AG04450 (cell line): ENCODE results near the gene PIGB. TPM values are rescaled to one million over a fixed set of nuclear protein-coding genes. Genes with fewer than 3 reads are reported as not detected.

ENCODE experiments used
- CTCF ChIA-PET: fragments of 300-600, 350-600 bp; formaldehyde crosslinking; extraction: SDS; loops from one replicate; lab custom pipeline; 2022; ENCODE audit warnings: antibody characterized with exemption, inconsistent platforms; lab: Charles Lee
- POLR2A ChIA-PET: fragments of 350-600 bp; formaldehyde crosslinking; extraction: SDS; loops from one replicate; lab custom pipeline; 2021; ENCODE audit warnings: antibody characterized with exemption, inconsistent platforms; lab: Yijun Ruan, JAX
- DNase-seq: peaks from one replicate; pipeline ENCODE4 v3.0.0-alpha.2; 2011; ENCODE audit warnings: low read depth, low spot score
- H3K27ac ChIP-seq: one replicate; pipeline ENCODE4 v1.5.1; 2012; ENCODE audit warnings: low read depth, low read length, control low read depth
- H3K27me3 ChIP-seq: one replicate; pipeline ENCODE4 v1.6.0; 2012; ENCODE audit warnings: low read length; ENCODE audit not compliant: control insufficient read depth, insufficient read depth
- H3K4me3 ChIP-seq: 2 replicates; pipeline ENCODE4 v1.5.1; 2011; ENCODE audit warnings: mild to moderate bottlenecking, low read depth, low read length, control low read depth
- H3K9me3 ChIP-seq: 2 replicates; pipeline ENCODE4 v1.5.1; 2012; ENCODE audit warnings: low read length; ENCODE audit not compliant: control insufficient read depth, insufficient read depth
- CTCF ChIP-seq: IDR thresholded peaks from 2 replicates; pipeline ENCODE4 v1.5.1; 2011; ENCODE audit warnings: low read depth, low read length, control low read depth, inconsistent platforms
- polyA plus RNA-seq: library from polyadenylated mRNA; depleted of rRNA; stranded (reverse); fragments of >200 nt; gene quantifications from 2 replicates; pipeline ENCODE4 v1.2.3, GENCODE V29; 2011

The PIGB gene
- polyA plus RNA-seq, 1 experiment, result 19.6 TPM

- TF ChIP-seq CTCF, result no peak
- H3K27me3 ChIP-seq, result no peaks in the 10 kb centered on the region
- ChIA-PET CTCF (interaction anchor here (0.8 to 1.4 kb wide), 3 partner anchors 36 to 81 kb away, joined by 3 to 5 read pairs (median 3); partner anchors contain the start of gene PIERCE2), POLR2A (no interaction called here)
- DNase-seq, result no peak
- H3K4me3 ChIP-seq, result no peak overlapping the region
- no peaks in the 10 kb centered on the region for H3K9me3 ChIP-seq
- no peak overlapping the region for H3K27ac ChIP-seq
Observed at GRCh38 chr15:55358471-55358870, 39.4 kb downstream of the PIGB start.

DNA sequence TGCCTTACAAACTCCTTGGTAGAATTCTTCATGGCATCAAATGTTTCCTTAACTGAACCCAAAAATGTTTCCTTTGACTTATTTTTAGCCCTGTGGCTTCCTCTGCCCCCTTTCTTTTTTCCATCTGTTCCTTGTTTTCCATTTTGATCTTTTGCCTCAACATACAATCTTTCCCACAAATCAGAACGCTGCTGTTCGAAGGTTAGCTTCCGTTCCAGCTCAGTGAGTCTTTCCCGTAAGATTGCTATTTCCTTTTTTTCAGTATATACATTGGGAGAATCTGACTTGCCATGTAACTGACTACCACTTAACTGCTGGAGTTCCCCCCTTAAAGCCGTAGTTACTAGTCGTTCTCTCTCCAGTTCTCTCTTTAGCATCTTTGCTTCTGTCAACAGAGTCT, 41.2 kb downstream of the PIGB start:
- DNase-seq, result no peak
- no peak for TF ChIP-seq CTCF
- Histone ChIP-seq H3K27ac (no peak overlapping the region), H3K27me3 (no peaks in the 10 kb centered on the region), H3K4me3 (no peak overlapping the region), H3K9me3 (no peaks in the 10 kb centered on the region)
- POLR2A ChIA-PET, result interaction anchor here (0.6 to 0.7 kb wide), 2 partner anchors 48 to 255 kb away, joined by 3 read pairs; no protein-coding TSS in a partner anchor
- CTCF ChIA-PET, result interaction anchor here (1.1 to 2.6 kb wide), 4 partner anchors 48 to 79 kb away, joined by 4 to 10 read pairs (median 4); partner anchors contain the start of genes CCPG1 and PIERCE2

DNA sequence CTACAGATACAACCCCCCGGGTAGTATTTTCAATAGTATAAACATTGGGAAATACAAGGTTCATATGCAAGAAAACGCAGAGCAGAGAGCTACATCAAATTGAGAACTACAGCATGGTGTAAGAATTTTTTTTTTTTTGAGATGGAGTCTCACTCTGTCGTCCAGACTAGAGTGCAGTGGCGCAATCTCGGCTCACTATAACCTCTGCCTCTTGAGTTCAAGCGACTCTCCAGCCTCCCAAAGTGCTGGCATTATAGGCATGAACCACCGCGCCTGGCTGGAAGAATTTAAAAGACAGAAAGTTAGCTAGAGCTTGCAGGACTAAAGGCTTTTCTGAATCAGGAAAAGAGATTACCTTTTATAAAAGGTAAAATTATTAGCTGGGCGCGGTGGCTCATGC, 42.0 kb downstream of the PIGB start:
- Histone ChIP-seq H3K27ac (no peak overlapping the region), H3K4me3 (no peak overlapping the region), H3K27me3 (no peaks in the 10 kb centered on the region), H3K9me3 (no peaks in the 10 kb centered on the region)
- DNase-seq, result no peak
- TF ChIP-seq CTCF, result no peak
- POLR2A ChIA-PET, result interaction anchor here (0.6 to 0.7 kb wide), 2 partner anchors 48 to 256 kb away, joined by 3 read pairs; no protein-coding TSS in a partner anchor
- CTCF ChIA-PET, result interaction anchor here (1.0 to 2.6 kb wide), 4 partner anchors 47 to 193 kb away, joined by 3 to 10 read pairs (median 4); partner anchors contain the start of genes CCPG1 and PIERCE2

DNA sequence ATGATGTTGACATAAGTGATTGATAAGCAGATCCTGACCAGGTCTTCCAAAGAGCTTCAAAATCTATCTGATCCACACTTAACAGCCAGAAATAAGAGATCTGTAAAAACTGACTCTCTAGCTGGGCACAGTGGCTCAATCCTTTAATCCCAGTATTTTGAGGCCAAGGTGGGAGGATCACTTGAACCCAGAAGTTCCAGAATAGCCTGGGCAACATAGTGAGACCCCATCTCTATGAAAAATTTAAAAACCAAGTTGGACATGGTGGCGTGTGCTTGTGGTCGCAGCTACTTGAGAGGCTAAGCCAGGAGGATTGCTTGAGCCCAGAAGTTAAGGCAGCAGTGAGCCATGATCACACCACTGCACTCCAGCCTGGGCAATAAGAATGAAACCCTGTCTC, 43.6 kb downstream of the PIGB start:
- ChIA-PET CTCF (interaction anchor here (2.6 kb wide), 1 partner anchor 46 kb away, joined by 10 read pairs; the partner anchor contains the start of genes CCPG1 and PIERCE2), POLR2A (no interaction called here)
- DNase-seq, result no peak
- no peak overlapping the region for H3K27ac ChIP-seq
- H3K4me3 ChIP-seq, result no peak overlapping the region
- no peaks in the 10 kb centered on the region for H3K9me3 ChIP-seq
- H3K27me3 ChIP-seq, result no peaks in the 10 kb centered on the region
- TF ChIP-seq CTCF, result no peak

- no peak for TF ChIP-seq CTCF
- ChIA-PET CTCF (interaction anchor here (1.6 kb wide), 1 partner anchor 73 kb away, joined by 3 read pairs; no protein-coding TSS in a partner anchor), POLR2A (no interaction called here)
- no peaks in the 10 kb centered on the region for H3K27me3 ChIP-seq
- no peak overlapping the region for H3K4me3 ChIP-seq
- no peak overlapping the region for H3K27ac ChIP-seq
- no peak for DNase-seq
- no peaks in the 10 kb centered on the region for H3K9me3 ChIP-seq
Observed at GRCh38 chr15:55366981-55367380, 48.0 kb downstream of the PIGB start.
